ENCODE measurements around the gene CRYBB3.

DNA sequence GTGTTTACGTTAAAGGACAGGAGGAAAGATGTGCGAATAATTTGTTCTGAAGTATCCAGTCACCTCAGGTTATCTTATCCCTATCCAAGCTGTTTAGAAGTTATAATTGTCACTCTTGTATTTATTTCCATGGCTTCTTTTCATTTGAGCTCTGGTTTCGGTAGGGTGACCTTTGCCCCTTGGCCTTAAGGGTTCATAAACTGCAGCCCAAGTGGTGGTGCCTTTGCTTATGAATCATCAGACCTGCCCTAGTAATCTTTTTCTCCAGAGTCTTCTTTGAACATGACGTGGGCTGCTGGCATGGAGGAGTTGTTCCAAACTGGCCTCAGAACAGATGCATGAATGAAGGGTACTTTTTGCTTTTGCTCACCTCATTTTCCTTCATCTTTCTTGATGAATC lies 6.5 kb upstream of the CRYBB3 start:
- TF ChIP-seq EP300 (IDR thresholded peaks at IDR 0.05; ENCODE audit: low read depth): no peak
- TF ChIP-seq, protein P1, sequence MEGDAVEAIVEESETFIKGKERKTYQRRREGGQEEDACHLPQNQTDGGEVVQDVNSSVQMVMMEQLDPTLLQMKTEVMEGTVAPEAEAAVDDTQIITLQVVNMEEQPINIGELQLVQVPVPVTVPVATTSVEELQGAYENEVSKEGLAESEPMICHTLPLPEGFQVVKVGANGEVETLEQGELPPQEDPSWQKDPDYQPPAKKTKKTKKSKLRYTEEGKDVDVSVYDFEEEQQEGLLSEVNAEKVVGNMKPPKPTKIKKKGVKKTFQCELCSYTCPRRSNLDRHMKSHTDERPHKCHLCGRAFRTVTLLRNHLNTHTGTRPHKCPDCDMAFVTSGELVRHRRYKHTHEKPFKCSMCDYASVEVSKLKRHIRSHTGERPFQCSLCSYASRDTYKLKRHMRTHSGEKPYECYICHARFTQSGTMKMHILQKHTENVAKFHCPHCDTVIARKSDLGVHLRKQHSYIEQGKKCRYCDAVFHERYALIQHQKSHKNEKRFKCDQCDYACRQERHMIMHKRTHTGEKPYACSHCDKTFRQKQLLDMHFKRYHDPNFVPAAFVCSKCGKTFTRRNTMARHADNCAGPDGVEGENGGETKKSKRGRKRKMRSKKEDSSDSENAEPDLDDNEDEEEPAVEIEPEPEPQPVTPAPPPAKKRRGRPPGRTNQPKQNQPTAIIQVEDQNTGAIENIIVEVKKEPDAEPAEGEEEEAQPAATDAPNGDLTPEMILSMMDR (IDR thresholded peaks at IDR 0.05): no peak

Data from transverse colon (tissue), 3 donors.